GM18861 (cell line): Measurements from ENCODE around the gene ITGA3.

Experiments used
- ATAC-seq: cut with Tn5 transposase; IDR thresholded peaks from one replicate; pipeline ENCODE4 v1.9.1; 2021; ENCODE audit not compliant: unreplicated experiment

The ITGA3 gene

DNA sequence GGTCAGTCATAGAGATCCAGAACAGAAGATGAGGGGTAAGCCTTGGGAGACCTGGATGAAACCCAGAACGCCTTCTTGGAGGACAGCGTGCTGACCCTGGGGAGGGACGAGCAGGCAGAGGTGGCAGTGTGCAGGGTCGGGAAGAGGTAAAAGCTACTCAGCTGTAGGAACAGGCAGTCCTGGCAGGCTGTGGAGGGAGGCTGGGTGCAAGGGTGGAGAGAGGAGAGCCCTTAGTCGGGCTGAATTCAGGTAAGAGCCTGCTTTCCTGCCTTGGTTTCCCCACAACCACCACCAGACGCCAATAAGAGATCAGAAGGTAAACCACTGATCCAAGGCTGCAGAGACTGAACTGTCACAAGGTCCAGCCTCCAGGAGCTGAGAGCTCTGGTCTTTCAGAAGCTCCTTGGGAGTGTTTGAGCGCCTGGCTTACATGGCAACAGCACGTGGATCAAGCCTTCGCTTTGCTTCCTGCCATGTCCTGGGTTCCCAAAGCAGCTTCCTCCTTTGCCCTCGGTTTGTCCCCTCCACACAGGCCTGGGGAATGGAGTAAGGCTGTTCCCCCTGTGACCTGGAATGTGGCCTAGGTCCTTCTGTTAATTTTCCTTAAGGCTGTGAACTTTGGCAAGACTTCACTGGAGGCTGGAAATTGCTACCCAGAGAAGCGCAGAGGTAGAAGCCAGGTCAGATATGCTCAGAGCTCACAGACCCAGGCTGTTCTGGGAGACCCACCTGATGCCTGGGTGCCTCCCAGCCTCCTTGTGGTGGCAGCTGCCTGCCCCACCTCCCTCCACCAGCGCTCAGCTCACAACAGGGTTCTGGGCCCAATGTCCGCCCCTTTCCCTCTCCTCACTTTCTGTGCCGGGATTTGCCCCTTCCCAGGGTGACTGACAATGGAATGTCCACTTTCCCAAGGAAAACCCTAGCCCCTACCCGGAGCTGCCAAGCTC, 35.3 kb downstream of the ITGA3 start:
- ATAC-seq = no peak

DNA sequence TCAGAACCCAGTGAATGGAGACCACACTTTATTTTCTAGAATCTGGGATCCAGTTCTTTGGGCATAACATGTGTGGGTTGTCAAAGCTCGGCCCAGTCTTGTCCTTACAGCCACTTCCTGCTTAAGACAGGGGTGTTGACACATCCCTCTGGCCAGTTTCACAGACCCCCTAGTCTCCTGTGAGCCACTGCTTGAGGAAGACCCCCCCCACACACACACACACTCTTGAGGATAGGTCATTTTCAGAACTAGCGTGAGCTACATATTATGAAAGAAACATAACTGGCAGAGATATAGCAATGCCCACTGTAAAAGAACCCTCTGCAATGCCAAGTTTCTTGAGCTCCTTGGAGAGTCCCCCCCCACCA, 36.0 kb downstream of the ITGA3 start:
- no peak for ATAC-seq

DNA sequence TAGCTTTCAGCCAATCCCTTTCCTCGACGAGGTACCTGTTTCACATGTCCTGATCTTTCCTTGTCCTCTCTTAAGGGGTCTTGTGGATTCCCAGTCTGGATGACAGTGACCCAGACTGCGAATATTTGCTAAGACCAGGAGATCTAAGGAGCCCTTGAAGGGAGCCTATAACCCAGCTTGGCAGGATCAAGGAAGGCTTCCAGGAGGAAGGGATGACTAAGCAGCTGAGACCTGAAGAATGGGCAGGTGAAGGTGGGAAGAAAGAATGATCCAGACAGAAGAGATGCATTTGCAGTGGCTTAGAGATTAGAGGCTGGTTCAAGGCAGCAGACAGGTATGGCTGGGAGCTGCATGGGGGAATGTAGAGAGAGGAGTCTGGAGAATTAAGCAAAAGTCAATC, 37.3 kb downstream of the ITGA3 start:
- no peak for ATAC-seq

DNA sequence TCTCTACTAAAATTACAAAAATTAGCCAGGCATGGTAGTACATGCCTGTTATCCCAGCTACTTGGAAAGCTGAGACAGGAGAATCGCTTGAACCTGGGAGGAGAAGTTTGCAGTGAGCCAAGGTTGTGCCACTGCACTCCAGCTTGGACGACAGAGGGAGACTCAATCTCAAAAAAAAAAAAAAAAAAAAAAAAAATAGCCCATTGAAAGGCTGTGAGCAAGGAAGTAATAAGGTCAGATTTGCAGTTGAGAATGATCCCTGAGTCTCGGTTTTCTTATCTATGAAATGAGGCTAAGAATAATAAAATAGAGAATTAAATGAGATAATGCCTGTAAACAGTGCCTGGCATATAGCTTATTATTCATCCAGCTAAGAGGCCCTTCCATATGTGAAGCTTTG, 37.9 kb downstream of the ITGA3 start:
- no peak for ATAC-seq

DNA sequence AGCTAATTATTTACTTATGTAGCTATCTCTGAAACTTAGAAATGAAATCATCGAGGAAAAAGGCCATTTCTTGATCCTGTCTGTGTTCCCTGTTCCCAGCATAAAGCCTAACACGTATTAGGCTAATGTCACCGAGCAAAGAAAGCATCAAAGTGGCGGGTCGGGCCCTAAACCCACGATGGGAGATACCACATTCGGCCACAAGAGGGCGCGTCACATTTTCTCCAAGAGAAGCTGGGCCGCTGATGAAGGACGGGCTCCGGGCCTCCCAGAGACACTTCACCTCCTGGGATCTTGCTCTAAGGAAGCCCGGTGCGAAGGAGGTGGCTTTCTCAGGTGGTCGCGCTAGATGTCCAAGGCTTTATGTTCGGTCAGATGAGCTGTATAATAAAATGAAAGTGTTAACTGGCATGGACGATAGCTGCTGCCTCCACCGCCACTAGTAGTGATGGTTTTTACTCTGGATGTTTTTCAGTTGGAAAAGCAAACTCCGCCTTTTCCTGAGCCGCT, 38.4 kb downstream of the ITGA3 start:
- ATAC-seq = no peak

DNA sequence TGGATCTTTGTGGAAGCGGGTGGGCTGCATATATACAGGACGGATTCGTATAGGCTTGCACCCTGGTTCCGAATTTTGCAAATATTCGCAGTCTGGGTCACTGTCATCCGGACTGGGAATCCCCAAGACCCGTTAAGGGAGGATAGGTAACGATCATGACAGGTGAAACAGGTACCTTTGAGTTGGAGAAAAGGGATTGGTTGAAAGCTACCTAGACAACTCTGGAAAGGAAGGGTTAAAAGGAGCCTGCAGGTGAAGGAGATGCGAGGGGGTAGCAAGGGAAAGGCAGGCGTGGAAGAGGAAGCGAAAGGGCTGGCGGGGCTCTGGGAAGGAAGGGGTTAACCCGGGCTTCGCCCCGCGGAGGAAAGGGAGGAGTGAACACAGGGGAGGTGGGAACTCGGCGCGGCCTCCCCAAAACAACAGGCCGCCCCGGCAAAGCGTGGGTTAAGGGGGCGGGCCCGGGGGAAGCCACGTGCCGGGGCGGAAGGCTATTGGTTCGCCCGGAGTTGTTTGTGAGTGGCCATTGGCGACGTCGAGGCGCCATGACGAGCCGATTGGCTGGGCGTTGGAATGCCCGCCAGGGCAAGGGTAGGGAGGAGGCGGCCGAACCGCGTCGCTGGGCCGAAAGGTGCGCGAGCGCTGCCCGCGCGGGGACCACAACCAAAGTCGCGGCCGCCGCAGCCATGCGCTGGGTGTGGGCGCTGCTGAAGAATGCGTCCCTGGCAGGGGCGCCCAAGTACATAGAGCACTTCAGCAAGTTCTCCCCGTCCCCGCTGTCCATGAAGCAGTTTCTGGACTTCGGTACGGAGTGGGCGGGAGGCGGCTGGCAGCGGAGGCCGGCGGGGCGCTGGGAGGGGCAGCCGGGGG, 39.1 kb downstream of the ITGA3 start, which contains the start of gene PDK2:
Gene PDK2 (plus strand): TSS at position 599 of the 867 bp plus-strand sequence. CDS start 85 bp downstream, at position 684.
- ATAC-seq = peak; percentile 80

DNA sequence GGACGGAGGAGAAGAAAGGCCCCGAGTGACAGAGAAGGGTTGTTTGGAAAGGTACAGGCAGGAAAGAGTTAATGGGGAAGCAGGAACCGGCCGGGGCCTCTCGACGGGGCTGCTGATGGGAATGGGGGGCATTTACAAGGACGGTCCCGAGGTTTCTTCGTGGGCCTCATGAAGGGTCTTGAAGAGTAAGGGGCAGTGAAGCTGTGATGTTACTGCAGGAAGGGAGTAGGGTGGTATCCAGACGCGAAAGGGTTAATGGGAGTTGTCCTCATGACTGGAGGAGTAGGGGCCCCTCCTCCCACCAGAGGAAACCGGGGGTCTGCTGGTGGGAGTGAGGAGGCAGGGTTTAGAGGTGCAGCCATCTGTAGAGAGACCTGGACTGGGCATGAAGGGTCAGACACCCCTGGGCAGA, 39.7 kb downstream of the ITGA3 start:
- ATAC-seq = no peak

DNA sequence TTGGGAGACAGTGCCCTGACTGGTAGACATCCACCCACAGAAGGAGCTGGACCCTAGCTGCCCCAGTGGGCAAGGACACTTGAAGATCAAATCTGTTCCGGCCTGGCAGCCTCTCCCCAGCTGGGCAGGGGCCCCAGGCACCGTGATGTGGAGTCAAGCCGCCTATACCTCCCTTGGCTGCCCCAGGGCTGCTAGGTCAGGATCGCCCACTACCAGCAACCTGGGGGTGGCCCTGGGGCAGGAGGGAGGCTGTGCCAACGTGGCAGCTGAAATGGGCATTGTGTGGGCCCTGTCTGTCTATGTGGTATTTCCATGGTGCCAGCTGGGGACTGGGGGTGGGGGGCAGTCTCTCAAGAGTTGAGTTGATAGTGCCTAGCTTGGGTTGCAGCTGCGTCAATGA, 40.2 kb downstream of the ITGA3 start:
- no peak for ATAC-seq

DNA sequence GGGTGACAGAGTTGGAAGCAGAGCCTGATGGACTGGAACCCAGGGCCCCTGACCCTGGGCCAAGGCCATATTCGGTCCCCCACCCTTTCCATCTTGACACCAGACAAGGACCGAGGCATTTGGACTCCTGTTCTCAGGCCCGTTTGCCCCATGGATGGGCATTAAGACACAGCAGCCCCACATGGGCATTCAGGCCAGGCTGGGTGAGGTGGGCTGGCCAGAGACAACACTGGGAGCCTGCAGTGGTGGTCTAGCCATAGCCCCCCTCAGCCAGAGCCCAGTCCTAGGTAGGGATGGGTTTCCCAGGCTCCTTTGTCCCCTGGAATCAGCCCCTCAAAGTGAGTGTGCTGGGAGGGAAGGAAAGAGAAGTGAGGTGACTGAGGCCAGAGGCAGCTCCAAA, 40.8 kb downstream of the ITGA3 start:
- ATAC-seq = no peak

DNA sequence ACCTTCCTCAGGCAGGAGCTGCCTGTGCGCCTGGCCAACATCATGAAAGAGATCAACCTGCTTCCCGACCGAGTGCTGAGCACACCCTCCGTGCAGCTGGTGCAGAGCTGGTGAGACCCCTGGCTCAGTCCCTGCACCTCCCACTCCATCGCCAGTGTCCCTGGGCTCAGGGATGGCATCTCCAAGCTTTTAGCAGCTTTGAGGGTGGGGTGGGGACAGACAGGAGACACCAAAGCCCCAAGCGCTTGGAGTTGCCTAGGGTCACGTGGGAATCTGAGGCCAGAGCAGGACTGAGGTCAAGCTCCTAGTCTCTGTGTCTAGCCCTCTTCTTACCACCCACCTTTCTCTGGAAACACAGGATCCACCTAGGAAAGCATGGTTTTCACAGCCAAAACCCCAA, 41.5 kb downstream of the ITGA3 start:
- no peak for ATAC-seq

DNA sequence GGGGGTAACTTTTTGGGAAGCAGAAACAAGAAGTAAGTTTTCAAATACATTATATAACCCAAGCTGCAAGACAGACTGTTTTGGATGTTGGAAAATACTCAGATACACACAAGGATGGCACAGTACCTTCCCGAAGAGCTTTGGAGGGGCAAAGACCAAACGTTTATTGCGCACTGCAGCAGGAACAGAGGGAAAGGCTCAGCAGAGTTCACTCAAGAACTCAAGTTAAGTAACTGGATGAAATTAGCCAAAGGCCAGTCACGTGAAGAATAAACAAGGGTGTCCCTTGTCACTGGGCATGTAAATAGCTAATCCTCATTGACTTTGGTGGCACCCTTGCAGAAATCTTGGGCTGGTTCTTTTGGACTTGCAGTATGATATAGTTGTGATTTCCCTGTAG, 42.0 kb downstream of the ITGA3 start:
- ATAC-seq = no peak

DNA sequence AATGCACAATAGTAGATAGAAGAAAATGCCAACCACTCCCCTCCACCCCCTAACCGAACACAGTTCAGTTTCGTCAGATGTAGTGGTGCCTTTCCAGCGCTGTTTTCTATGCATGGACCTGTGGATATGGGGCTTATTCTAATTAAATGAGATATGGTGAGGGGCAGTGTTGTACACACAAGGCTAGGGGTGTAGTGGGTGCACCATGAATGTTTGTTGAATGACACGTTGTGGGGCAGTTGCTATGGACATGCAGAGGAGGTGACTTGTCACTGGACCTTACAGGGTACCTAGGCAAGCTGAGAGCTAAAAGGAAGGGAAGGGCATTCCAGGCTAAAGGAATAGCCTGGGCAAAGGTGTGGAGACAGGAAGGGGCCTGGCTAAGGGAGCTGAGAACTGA, 42.7 kb downstream of the ITGA3 start:
- no peak for ATAC-seq

DNA sequence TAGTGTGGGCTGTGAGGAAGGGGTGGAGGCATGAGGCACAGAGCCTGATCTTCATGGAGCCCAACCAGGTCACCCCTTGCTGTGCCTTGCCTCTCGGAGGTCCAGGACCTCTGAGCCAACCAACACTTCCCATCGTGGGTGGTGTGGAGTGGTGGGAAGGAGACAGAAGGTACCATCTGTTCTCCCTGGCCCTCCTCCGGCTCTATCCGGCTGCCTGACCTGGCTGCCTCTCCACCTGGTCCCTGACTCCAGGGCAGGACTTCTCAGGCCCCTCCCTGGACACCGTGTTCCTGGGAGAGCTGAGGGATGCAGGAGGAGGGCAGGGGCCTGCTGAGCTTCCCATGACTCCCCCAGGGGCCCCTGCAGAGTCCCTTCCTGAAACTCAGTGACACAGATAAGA, 43.1 kb downstream of the ITGA3 start:
- ATAC-seq = no peak

DNA sequence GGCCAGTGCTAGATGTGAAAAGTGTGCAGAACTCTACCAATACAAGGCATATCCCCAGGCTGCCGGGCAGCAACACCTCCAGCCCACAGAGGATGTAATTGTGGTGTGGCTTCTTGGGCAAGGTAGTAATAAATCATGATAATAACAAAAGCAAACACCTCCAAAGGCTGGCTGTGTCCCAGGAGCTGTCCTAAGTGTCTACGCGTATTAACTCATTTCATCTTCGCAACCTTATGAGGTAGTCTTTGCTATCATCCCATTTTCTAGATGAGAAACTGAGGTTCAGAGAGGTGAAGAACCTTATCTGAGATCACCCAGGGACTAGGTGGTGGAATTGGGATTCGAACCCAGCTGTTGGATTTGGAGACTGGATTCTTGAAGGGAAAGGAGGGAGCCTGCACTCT, 44.6 kb downstream of the ITGA3 start:
- ATAC-seq = no peak

DNA sequence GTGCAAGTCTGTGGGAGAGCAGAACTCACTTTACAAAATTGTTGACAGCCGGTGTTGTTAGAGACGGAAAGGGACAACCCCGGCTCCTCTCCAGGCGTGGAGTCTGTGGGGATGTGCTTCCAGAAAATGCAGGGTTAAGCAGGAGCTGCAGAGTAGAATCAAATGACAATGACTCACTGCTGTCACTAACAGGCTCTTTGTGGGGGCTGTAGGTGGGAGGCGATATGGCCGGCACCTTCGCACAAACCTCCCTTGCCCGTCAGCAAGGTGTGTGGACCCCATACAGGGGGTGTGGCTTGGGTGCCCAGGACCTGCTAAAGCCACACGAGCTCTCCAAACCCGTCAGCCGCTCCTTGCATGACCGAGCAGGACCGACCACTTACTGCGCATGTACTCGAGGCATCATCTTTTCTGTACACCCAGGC, 45.0 kb downstream of the ITGA3 start:
- ATAC-seq = no peak

DNA sequence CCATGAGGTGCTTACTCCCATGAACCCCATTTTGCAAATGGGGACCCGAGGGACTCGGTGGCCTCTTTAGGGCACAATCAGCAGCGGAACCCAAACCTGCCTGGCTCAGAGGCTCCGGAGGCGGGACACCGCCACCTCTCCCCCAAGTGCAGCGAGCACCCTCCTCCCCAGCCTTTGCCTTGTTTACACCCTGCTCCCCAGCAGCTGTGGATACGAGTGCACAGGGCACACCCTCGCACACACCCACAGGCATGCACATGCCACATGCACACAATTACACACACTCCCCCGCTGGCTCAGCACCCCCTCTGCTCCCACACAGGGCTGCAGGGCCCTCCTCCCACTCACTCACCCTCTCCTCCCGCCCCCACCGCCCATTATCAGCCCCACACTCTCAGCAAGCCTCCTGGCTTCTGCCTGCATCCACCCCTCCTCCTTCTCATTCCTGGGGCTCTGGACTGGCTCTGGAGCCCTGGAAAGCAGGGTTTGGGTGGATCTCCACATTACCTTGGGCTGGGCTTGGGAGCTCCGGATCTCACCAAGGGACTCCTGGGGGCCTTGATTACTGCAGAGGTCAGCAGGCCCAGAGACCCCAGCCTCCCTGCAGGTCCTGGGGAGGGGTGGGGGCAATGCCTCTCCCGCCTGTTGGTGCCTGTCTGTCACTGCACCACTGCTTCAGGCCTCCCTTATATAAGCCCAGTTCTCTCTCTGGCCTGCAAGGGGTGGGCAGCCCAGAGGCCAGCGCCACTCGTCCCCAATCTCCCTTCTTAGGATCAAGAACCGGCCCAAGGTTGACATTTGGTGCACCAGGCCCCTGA, 45.6 kb downstream of the ITGA3 start:
- ATAC-seq = no peak

DNA sequence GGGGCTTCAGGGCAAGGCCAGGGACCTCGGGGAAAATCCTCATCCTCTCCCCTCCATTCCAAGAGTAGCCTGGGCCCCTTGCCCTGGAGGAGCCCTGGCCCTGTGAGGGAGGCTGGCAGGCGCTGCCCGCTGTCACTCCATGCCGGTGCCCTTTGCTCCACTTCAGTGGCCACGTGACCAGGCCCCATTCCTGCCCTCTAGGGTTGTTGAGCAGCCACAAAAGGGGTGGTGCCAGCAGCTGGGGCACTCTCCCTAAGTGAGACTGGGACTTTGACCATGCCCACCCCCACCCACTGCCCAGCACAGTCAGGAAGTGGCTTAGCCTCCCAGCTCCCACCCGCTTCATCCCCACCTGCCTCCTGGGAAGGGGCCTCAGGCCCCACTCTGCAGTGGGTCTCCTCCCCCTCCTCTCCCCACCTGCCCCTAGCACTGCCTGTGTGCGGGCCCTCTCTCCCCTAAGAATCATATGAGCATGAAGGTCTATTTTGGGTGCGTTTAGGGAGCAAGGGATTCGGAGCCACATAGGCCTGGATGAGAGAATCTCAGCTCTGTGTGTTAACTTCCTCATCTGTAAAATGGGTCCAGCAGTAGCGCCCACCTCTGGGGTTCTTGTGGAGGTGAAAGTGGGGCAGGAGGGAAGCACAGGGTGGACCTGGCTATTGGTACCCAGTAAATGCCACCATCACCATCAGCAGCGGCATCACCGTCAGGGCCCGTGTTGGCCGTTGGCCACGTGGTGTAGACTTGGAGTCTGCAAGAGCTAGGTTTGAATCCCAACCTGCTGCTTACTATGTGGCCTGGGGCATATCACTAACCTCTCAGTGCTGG, 46.5 kb downstream of the ITGA3 start:
- no peak for ATAC-seq

DNA sequence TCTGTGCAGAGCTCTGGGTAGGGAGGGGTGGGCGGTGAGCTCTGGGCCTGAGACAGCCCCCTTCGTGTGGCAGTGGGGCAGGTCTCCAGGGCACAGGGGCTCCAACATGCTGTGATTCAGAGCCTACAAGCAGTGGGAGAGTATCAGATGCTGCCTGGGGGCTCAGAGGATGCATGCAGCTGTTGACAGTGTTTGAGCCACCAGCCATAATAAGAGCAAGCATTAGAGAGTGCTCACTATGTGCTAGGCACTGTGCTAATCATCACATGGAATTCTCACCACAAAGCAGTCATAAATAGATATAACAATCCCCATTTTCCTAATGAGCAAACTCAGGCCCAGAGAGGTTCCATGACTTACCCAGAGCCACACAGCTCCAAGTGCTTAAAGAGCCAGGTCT, 47.3 kb downstream of the ITGA3 start:
- ATAC-seq = no peak

DNA sequence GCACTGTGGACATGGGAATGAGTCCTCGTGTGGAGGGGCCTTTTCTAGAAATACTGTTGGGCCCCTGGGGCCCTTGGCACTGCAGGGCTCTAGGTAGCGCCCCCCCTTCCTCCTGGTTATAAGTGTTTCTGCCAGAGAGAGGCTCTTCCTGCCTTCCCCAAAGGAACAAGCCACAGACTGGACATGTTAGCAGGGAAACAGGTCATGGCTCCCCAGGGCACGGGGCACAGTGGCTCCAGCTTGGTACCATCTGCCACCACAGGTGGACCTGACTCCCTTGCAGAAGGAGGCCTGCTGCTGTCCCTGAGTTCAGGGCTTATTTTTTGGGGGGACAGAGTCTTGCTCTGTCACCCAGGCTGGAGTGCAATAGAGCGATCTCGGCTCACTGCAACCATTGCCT, 48.0 kb downstream of the ITGA3 start:
- ATAC-seq = no peak

DNA sequence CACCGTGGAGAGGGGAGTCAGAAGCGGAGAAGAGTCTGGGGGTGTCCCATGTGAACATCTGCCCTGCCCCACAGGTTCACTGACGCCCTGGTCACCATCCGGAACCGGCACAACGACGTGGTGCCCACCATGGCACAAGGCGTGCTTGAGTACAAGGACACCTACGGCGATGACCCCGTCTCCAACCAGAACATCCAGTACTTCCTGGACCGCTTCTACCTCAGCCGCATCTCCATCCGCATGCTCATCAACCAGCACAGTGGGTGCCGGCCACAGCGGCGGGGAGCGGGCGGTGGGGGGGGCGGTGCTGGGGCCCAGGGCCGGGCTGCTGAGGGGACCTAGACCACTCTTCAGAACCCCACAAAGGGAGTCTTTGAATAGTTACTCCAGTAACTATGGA, 49.9 kb downstream of the ITGA3 start:
- no peak for ATAC-seq
